GM12801 (cell line): Measurements from ENCODE around the gene SULT1C3.

Experiments used
- CTCF ChIP-seq: IDR thresholded peaks from one replicate; pipeline ENCODE4 v1.5.1; 2011; ENCODE audit warnings: control low read depth; ENCODE audit not compliant: insufficient read length; ENCODE audit errors: extremely low read depth

The SULT1C3 gene

GRCh38 chr2:108224022-108224421 lies 15.7 kb upstream of the SULT1C3 start:
- no peak for TF ChIP-seq CTCF

- no peak for TF ChIP-seq CTCF
Observed at GRCh38 chr2:108226564-108226963, 13.2 kb upstream of the SULT1C3 start.

- no peak for TF ChIP-seq CTCF
Observed at GRCh38 chr2:108228006-108228405, 11.8 kb upstream of the SULT1C3 start.

GRCh38 chr2:108228537-108228936 lies 11.2 kb upstream of the SULT1C3 start:
- no peak for TF ChIP-seq CTCF

GRCh38 chr2:108229875-108230274 lies 9.9 kb upstream of the SULT1C3 start:
- TF ChIP-seq CTCF = no peak

GRCh38 chr2:108235577-108235976 lies 4.2 kb upstream of the SULT1C3 start:
- no peak for TF ChIP-seq CTCF

GRCh38 chr2:108236676-108237335 lies 3.0 kb upstream of the SULT1C3 start:
- TF ChIP-seq CTCF = no peak
